ENCODE data around the gene MRPL52.

DNA sequence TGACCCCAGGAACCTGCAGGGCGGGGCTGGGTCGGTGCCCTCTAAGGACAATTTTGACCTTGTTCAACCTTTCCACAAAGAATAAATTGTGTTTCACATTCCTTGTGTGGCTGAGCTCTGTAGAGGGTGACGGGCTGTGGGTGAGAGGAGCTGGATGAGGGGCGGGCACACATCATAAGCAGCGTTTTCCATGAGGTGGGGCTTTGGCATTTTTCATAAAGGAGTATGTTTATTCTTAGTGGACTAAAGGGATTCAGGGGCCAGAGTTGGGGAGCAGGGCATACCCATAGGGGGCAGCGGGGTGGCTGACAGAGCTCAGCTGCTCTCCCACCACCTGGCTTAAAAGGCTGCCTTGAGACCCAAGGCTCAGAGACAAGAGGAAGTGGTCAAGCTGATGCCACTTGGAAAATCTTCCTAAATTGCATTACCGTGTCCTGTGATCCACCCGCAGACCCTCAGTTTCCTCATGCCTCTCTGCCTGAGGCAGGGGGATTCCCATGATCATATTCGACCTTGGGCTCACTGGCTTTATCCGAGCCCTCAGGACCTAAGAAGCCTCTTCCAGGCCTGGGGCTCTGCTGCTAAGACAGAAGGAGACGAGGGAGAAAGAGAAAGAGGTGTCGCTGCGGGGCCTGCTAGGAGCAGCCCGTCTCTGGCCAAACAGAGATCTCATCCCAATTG lies 18.1 kb downstream of the MRPL52 start:
- TF ChIP-seq, protein P1, sequence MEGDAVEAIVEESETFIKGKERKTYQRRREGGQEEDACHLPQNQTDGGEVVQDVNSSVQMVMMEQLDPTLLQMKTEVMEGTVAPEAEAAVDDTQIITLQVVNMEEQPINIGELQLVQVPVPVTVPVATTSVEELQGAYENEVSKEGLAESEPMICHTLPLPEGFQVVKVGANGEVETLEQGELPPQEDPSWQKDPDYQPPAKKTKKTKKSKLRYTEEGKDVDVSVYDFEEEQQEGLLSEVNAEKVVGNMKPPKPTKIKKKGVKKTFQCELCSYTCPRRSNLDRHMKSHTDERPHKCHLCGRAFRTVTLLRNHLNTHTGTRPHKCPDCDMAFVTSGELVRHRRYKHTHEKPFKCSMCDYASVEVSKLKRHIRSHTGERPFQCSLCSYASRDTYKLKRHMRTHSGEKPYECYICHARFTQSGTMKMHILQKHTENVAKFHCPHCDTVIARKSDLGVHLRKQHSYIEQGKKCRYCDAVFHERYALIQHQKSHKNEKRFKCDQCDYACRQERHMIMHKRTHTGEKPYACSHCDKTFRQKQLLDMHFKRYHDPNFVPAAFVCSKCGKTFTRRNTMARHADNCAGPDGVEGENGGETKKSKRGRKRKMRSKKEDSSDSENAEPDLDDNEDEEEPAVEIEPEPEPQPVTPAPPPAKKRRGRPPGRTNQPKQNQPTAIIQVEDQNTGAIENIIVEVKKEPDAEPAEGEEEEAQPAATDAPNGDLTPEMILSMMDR (IDR thresholded peaks at IDR 0.05 in 4 of 5, conservative IDR thresholded peaks at IDR 0.05 in 1 of 5): no peak
- TF ChIP-seq POLR2A (IDR thresholded peaks at IDR 0.05): no peak
